ENCODE data around the gene MAGEL2.
"Not testable (repeated sequence)": the region's sequence is repeated elsewhere in the genome, so short reads cannot be mapped to it uniquely, and the experiment has no call there.

MAGEL2 gene

GRCh38 chr15:23602124-23602523 lies 45.5 kb downstream of the MAGEL2 start:
- no peak for FAIRE-seq

- no peak for FAIRE-seq
Measured at GRCh38 chr15:23599053-23599452, 48.6 kb downstream of the MAGEL2 start.

GRCh38 chr15:23597278-23597677 lies 50.4 kb downstream of the MAGEL2 start:
- FAIRE-seq: not testable (repeated sequence)

- FAIRE-seq: no peak
Measured at GRCh38 chr15:23596736-23597135, 50.9 kb downstream of the MAGEL2 start.

GRCh38 chr15:23595368-23595767 lies 52.3 kb downstream of the MAGEL2 start:
- no peak for FAIRE-seq

GRCh38 chr15:23594252-23594770 lies 53.4 kb downstream of the MAGEL2 start:
- no peak for FAIRE-seq

Data from endometrium (tissue), 2 donors.